Fibroblast of pulmonary artery (primary cell): ENCODE data around the gene OR6C4.
"Not testable (repeated sequence)": the region's sequence is repeated elsewhere in the genome, so short reads cannot be mapped to it uniquely, and the experiment has no call there.

ENCODE experiments used
- DNase-seq: peaks from one replicate; pipeline ENCODE4 v3.0.0-alpha.2; 2010; ENCODE audit warnings: low read depth
- H3K4me3 ChIP-seq: replicated peaks from 2 replicates; pipeline ENCODE4 v1.5.1; 2011; ENCODE audit warnings: low read depth, mild to moderate bottlenecking, control low read depth, low read length, moderate library complexity
- TF ChIP-seq, protein P1 (sequence below): IDR thresholded peaks from 2 replicates; pipeline ENCODE4 v1.5.1; 2011; ENCODE audit warnings: mild to moderate bottlenecking, control low read depth, low read length, inconsistent platforms; ENCODE audit errors: missing control alignments

Gene OR6C4

GRCh38 chr12:55554296-55554695, 4.9 kb downstream of the OR6C4 start:
- TF ChIP-seq, protein P1, sequence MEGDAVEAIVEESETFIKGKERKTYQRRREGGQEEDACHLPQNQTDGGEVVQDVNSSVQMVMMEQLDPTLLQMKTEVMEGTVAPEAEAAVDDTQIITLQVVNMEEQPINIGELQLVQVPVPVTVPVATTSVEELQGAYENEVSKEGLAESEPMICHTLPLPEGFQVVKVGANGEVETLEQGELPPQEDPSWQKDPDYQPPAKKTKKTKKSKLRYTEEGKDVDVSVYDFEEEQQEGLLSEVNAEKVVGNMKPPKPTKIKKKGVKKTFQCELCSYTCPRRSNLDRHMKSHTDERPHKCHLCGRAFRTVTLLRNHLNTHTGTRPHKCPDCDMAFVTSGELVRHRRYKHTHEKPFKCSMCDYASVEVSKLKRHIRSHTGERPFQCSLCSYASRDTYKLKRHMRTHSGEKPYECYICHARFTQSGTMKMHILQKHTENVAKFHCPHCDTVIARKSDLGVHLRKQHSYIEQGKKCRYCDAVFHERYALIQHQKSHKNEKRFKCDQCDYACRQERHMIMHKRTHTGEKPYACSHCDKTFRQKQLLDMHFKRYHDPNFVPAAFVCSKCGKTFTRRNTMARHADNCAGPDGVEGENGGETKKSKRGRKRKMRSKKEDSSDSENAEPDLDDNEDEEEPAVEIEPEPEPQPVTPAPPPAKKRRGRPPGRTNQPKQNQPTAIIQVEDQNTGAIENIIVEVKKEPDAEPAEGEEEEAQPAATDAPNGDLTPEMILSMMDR: no peak
- no peak for DNase-seq
- H3K4me3 ChIP-seq: no peak overlapping the region

- DNase-seq, H3K4me3 ChIP-seq: not testable (repeated sequence)
These were observed 20.7 kb downstream of the OR6C4 start for GRCh38 chr12:55570060-55570459.

- DNase-seq, H3K4me3 ChIP-seq: not testable (repeated sequence)
These were observed 21.3 kb downstream of the OR6C4 start for GRCh38 chr12:55570689-55571088.

GRCh38 chr12:55572168-55572567, 22.8 kb downstream of the OR6C4 start, which contains the start of gene OR2AP1:
TSS of gene OR2AP1 (plus strand) at chr12:55572468. CDS start at chr12:55574415, 1,947 bp downstream.
- DNase-seq: no peak
- TF ChIP-seq, protein P1: no peak

DNA sequence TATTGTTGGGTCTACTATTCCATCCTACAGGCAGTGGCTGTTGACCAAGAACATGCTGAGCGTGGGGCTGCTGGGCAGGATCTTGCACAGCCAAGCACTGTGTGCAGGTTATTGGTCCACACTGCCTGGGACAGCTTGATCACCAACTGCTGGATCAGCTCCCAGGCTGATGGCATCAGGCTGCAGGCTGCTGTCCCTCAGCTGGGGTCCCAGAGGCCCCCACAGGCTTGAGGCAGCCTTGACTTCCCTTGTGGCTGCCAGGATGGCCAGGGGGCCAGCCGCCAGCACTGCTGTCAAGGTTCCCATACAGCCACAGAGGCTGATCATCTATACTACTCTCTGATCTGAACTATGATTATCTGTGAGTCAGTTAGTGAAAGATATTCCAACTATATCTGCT, 32.7 kb downstream of the OR6C4 start:
- DNase-seq: no peak
- TF ChIP-seq, protein P1: no peak
- H3K4me3 ChIP-seq: no peak overlapping the region

More at GRCh38 chr12:55572168-55572567, 22.8 kb downstream of the OR6C4 start, which contains the start of gene OR2AP1:
- H3K4me3 ChIP-seq: no peak within 1 kb of the TSS

GRCh38 chr12:55585817-55586216, 36.4 kb downstream of the OR6C4 start:
- TF ChIP-seq, protein P1: no peak
- H3K4me3 ChIP-seq: no peak overlapping the region
- DNase-seq: no peak

DNA sequence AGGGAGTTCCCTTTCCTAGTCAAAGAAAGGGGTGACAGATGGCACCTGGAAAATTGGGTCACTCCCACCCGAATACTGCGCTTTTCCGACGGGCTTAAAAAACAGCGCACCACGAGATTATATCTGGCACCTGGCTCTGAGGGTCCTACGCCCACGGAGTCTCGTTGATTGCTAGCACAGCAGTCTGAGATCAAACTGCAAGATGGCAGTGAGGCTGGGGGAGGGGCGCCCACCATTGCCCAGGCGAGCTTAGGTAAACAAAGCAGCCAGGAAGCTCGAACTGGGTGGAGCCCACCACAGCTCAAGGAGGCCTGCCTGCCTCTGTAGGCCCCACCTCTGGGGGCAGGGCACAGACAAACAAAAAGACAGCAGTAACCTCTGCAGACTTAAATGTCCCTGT, 40.8 kb downstream of the OR6C4 start:
- not testable (repeated sequence) for H3K4me3 ChIP-seq, DNase-seq
